ENCODE measurements around the gene NLE1.
A peak's percentile ranks its signal among the peaks of the same experiment; 100 is the strongest.
"Not testable (repeated sequence)": the region's sequence is repeated elsewhere in the genome, so short reads cannot be mapped to it uniquely, and the experiment has no call there.

Gene NLE1

DNA sequence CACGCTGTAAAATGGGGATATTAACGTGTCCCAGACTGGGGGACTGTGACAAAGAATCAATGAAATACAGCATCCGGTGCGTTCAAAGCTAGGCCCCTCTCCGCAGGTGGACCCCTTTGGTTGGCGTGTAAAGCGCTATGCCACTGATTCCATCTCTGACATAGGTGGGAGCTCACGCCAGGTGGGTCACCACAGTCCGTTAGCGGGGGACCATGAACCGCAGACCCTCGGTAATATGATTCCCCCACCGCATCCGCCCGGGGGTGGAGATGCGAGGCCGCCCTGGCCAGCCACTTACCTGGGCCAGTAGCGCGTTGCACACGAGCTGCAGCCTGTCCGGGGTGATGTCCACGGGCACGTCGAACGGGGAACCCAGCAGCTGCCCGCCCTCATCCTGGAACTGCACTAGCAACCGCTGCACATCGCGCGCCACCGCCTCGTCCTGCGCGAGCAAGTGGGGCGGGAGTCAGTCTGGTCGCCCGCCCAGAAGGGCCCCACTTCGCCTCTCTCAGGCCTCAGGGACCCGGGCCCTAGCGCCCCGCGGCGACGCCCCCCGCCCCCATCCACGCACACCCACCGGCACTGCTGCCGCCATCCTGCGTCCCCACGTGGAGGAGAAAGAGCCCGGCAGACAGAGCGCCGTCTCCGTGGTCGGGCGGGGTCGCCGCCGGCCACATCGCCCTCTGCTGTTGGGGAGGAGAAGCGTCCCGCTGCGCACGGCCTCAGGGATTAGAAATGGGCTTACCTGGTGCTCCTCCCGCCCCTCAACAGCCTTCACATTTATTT lies at the start of gene NLE1:
Gene NLE1 (minus strand): TSS at position 623 of the 786 bp plus-strand sequence. CDS start 28 bp downstream, at position 595.
- H3K4me1 Mint-ChIP-seq: peaks cover 6% of the 10 kb centered on the region
- peaks cover 39% of the 10 kb centered on the region for H3K36me3 Mint-ChIP-seq
- ATAC-seq (peak; percentile 97), DNase-seq (ENCODE audit: low spot score in 2 of 2) (peak; percentile 93 to 95)
- no peaks in the 10 kb centered on the region for H3K9me3 Mint-ChIP-seq
- peak within 1 kb of the TSS; percentile 76 for H3K27ac Mint-ChIP-seq
- H3K4me3 Mint-ChIP-seq: peak within 1 kb of the TSS; percentile 73

DNA sequence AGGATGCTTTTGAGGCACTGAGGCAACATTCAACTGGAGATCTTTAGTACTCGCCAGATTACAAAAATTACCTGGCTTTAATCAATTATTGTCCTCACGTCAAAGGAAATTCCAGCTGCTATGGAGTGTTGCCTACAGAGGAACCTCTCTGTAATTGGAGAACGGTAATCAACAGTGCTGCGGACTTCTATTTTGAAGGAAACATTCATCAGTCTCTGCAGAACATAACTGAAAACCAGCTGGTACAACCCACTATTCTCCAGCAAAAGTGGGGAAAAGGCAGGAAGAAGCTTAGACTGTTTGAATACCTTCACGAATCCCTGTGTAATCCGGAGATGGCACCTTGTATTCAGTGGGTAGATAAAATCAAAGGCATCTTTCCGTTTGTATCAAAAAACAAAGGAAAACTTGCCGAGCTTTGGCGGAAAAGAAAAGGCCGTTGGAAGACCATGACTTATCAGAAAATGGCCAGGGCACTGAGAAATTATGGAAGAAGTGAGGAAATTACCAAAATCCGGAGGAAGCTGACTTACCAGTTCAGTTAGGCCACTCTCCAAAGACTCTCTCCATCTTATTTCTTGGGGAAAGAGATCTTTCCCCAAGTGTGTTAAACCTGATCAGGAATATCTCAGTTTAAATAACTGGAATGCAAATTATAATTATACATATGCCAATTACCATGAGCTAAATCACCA lies 49.0 kb upstream of the NLE1 start:
- Mint-ChIP-seq H3K4me1 (peaks cover 17% of the 10 kb centered on the region), H3K27ac (no peak overlapping the region)
- no peak for ATAC-seq

DNA sequence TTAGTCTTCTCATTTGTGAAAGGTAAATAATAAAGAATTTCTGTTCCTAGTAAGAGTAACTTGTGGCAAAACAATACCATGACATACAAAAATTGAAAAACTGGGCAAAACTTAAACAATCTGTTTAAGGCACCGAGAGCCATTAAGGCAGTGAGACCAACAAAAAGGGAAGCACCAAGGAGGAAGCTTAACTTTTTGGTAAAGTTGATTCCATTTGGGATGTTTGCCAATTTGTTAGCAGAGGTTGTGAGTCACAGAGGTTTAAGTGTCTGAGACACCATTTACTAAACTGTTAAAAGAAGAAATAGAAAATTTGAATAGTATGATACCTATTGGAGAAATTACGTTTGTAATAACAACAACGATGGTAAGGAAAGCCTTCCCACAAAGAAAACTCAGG lies 47.2 kb upstream of the NLE1 start:
- H3K4me3 Mint-ChIP-seq: no peak overlapping the region
- H3K36me3 Mint-ChIP-seq: no peaks in the 10 kb centered on the region
- no peak for DNase-seq (ENCODE audit: low spot score in 2 of 2)
- no peaks in the 10 kb centered on the region for H3K9me3 Mint-ChIP-seq
- no peak overlapping the region for H3K27ac Mint-ChIP-seq
- peaks cover 26% of the 10 kb centered on the region for H3K4me1 Mint-ChIP-seq
- no peak for ATAC-seq

More for the DNA sequence above, 49.0 kb upstream of the NLE1 start:
- no peaks in the 10 kb centered on the region for H3K9me3 Mint-ChIP-seq
- H3K4me3 Mint-ChIP-seq: no peak overlapping the region
- H3K36me3 Mint-ChIP-seq: no peaks in the 10 kb centered on the region
- no peak for DNase-seq (ENCODE audit: low spot score in 2 of 2)

DNA sequence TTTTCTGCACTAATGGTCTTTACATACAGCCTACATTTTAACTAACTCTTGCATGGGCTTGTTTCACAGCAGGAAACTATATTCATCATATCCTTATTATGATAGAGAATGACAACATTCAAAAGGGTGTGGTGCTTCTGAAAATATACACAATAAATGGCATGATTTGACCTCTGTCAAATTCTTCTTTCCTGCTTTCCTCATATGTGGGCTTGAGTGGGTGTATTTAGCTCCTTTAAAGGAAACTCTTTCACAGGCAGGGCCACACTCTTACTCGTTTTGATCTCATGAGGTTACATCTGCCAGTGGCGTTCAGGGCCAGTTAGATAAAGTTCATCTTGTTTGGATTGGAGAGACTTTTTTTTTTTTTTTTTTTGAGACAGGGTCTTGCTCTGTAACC lies 46.0 kb upstream of the NLE1 start:
- Mint-ChIP-seq H3K4me3 (no peak overlapping the region), H3K9me3 (no peaks in the 10 kb centered on the region), H3K36me3 (no peaks in the 10 kb centered on the region), H3K27ac (no peak overlapping the region), H3K4me1 (peaks cover 30% of the 10 kb centered on the region)
- DNase-seq (ENCODE audit: low spot score in 2 of 2) (no peak), ATAC-seq (peak; percentile 24)

DNA sequence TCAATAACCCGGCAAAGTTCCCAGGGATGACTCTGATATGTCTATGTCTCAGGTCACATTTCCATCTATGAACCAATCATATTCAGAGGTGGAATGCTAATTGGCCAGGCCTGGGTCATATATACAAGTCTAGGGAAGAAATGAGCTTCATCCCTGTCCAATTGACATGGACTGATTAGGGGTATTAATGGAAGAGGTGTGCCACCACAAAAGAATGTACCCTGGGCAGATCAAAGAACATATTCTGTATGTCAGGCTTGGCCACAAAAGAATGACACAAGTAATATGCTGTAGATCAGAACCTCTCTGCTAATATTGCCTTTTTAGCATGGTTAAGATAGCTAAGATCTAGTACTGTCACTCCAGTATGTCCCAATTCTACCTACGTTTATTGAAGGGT lies 45.4 kb upstream of the NLE1 start:
- H3K4me1 Mint-ChIP-seq: peaks cover 30% of the 10 kb centered on the region
- ATAC-seq (no peak), DNase-seq (ENCODE audit: low spot score in 2 of 2) (no peak)
- H3K4me3 Mint-ChIP-seq: no peak overlapping the region
- H3K27ac Mint-ChIP-seq: no peak overlapping the region
- no peaks in the 10 kb centered on the region for H3K36me3 Mint-ChIP-seq
- no peaks in the 10 kb centered on the region for H3K9me3 Mint-ChIP-seq

DNA sequence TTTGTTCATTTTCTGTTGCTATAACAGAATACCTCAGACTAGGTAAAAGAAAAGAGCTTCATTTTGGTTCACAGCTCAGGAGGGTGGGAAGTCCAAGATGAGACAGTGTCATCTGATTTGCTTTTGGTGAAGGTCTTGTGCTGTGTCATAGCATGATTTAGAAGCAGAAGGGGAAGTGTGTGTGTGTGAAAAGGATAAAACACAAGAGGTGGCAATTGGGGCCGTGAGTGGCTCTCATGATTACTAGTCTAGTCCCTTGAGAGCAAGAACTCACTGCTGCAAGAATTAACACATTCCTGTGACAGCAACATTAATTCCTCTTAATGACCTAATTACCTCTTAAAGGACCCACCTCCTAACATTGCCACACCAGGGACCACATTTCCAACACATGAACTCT lies 43.7 kb upstream of the NLE1 start:
- no peak for DNase-seq (ENCODE audit: low spot score in 2 of 2)
- Mint-ChIP-seq H3K4me1 (peaks cover 31% of the 10 kb centered on the region), H3K27ac (no peak overlapping the region), H3K9me3 (no peaks in the 10 kb centered on the region), H3K36me3 (no peaks in the 10 kb centered on the region), H3K4me3 (no peak overlapping the region)
- peak; percentile 85 for ATAC-seq

DNA sequence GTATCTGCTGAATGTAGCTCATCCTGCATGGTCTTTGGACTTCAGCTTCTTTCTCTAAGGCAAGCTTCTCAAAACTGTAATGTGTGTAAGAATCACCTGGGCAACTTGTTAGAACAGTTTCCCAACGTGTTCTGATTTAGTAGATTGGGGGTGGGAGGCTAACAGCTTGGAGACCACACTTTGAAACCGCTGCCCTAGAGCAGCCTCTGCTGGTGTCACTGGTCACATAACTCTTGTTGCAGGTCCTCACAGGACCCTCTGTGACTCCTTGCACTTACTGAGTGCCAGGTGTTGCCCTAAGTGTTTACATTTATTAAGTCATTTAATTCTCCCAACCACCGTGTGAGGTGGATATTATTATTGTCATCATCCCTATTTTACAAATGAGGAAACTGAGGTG lies 42.2 kb upstream of the NLE1 start:
- Mint-ChIP-seq H3K4me1 (peaks cover 31% of the 10 kb centered on the region), H3K9me3 (no peaks in the 10 kb centered on the region), H3K4me3 (no peak overlapping the region), H3K27ac (no peak overlapping the region), H3K36me3 (no peaks in the 10 kb centered on the region)
- DNase-seq (ENCODE audit: low spot score in 2 of 2): no peak
- ATAC-seq: no peak

DNA sequence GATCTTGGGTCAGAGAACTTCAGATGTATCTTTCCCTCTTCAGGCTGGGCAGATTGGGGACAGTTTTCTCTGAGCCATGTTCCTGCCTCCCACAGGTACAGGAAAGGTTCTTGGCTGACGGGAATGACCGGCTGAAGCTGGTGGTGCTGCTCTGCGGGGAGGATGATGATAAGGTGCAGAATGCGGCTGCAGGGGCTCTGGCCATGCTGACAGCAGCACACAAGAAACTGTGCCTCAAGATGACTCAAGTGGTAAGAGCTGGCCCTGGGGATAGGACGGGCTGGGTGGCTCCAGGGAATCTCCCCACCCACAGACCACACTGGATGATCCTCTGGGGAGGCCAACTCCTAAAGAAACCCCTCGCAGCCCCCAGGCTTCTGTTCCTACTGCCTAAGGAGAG lies 41.2 kb upstream of the NLE1 start:
- no peaks in the 10 kb centered on the region for H3K9me3 Mint-ChIP-seq
- H3K27ac Mint-ChIP-seq: no peak overlapping the region
- no peak for DNase-seq (ENCODE audit: low spot score in 2 of 2)
- peaks cover 32% of the 10 kb centered on the region for H3K4me1 Mint-ChIP-seq
- no peak overlapping the region for H3K4me3 Mint-ChIP-seq
- peak; percentile 61 for ATAC-seq
- H3K36me3 Mint-ChIP-seq: no peaks in the 10 kb centered on the region

DNA sequence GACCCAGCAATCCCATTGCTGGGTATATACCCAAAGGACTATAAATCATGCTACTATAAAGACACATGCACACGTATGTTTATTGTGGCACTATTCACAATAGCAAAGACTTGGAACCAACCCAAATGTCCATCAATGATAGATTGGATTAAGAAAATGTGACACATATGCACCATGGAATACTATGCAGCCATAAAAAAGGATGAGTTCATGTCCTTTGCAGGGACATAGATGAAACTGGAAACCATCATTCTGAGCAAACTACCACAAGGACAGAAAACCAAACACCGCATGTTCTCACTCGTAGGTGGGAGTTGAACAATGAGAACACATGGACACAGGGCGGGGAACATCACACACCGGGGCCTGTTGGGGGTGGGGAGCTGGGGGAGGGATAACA lies 37.3 kb upstream of the NLE1 start:
- H3K36me3 Mint-ChIP-seq: peaks cover 10% of the 10 kb centered on the region
- peaks cover 60% of the 10 kb centered on the region for H3K4me1 Mint-ChIP-seq
- H3K9me3 Mint-ChIP-seq; ATAC-seq; H3K4me3 Mint-ChIP-seq; DNase-seq (ENCODE audit: low spot score in 2 of 2): not testable (repeated sequence)
- peak overlapping the region; percentile 34 for H3K27ac Mint-ChIP-seq

DNA sequence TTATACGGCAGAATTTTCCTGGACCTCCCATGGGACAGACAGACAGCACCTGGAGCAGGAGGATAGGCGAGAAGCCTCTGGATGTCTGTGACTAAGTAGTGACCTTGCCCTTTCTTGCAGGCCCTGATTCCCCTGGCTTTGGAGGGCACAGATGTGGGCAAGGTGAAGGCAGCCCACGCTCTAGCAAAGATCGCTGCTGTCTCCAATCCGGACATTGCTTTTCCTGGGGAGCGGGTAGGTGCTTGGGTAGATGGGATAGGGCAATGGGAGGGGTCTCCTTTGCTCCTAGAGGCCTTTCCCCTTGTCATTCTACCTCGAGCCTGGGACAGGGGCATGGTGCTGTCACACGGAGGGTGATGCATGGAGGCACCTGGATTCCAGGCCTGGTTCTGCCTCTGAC lies 34.8 kb upstream of the NLE1 start:
- DNase-seq (ENCODE audit: low spot score in 2 of 2) (no peak), ATAC-seq (no peak)
- H3K27ac Mint-ChIP-seq: peak overlapping the region; percentile 97
- H3K4me3 Mint-ChIP-seq: peak overlapping the region; percentile 67
- H3K36me3 Mint-ChIP-seq: peaks cover 10% of the 10 kb centered on the region
- peaks cover 50% of the 10 kb centered on the region for H3K4me1 Mint-ChIP-seq
- H3K9me3 Mint-ChIP-seq: no peaks in the 10 kb centered on the region

DNA sequence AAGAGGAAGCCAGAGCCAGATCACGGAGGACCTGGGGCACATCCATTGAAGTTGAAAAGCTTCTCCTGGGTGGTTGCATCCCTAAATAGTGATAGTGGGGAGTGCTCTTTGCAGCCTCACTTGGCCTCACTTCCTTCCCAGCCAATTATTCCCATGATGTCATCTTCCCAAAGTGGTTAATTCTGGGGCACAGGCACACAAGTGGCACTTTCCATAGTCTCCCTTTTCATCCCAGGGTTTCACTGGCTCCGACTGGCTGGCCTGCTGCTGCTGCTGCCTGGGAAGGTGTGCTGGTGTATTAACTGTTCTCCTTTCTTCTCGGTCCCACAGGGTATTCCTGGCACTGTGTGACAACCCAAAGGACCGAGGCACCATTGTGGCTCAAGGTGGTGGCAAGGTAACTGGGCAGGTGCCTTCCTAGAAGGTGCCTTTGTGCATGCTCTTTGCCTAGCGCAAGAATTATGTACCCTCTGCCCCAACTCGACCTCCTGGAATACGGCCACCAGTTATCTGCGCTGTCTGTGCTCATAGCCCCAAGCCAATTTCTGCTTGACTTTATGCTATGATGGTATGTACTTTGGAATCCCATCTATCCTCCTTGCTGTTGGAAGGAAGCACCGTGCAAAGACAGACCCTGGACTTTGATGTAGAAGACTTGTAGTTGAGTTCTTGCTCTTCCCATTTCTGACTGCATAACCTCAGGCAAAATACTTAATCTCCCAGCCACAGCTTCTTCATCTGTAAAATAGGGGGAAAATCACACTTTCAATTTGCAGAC lies 33.7 kb upstream of the NLE1 start:
- Mint-ChIP-seq H3K4me3 (no peak overlapping the region), H3K36me3 (peaks cover 10% of the 10 kb centered on the region), H3K27ac (no peak overlapping the region), H3K4me1 (peaks cover 56% of the 10 kb centered on the region), H3K9me3 (no peaks in the 10 kb centered on the region)
- DNase-seq (ENCODE audit: low spot score in 2 of 2) (no peak), ATAC-seq (no peak)

DNA sequence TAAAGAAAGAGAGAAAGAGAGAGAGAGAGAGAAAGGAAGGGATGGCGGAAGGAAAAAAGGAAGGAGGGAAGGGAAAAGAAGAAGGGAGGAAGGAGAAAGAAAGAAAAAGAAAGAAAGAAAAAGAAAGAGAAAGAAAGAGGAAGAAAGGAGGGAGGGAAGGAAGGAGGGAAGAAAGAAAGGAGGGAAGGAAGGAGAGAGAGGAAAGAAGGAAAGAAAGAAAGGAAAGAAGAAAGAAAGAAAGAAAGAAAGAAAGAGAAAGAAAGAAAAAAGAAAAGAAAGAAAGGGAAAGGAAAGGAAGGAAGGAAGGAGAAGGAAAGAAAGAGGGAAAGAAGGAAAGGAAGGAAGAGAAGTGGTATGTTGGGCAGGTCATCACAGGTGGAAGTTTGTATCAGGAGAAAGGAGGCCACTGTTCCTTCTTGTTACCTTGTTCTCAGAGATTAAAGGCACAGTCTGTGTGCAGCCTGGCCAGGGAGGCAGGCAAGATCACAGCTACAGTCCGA lies 32.8 kb upstream of the NLE1 start:
- H3K4me3 Mint-ChIP-seq: no peak overlapping the region
- H3K36me3 Mint-ChIP-seq: peaks cover 10% of the 10 kb centered on the region
- H3K9me3 Mint-ChIP-seq: no peaks in the 10 kb centered on the region
- DNase-seq (ENCODE audit: low spot score in 2 of 2) (no peak), ATAC-seq (no peak)
- peaks cover 56% of the 10 kb centered on the region for H3K4me1 Mint-ChIP-seq
- H3K27ac Mint-ChIP-seq: no peak overlapping the region

DNA sequence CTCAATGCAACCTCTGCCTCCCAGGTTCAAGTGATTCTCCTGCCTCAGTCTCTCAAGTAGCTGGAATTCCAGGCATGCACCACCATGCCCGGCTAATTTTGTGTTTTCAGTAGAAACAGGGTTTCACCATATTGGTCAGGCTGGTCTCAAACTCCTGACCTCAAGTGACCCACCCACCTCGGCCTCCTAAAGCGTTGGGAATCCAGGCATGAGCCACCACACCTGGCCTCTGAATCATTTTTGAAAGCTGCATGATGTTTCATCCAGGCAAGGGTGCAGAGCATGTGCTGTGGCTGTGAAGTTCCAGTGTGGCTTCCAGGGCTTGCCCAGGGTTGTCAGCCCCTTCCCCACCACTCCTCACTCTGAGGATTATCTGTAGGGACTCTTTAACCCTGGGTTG lies 30.2 kb upstream of the NLE1 start:
- not testable (repeated sequence) for ATAC-seq; H3K36me3 Mint-ChIP-seq; H3K9me3 Mint-ChIP-seq; DNase-seq (ENCODE audit: low spot score in 2 of 2); H3K4me3 Mint-ChIP-seq
- H3K4me1 Mint-ChIP-seq: peaks cover 52% of the 10 kb centered on the region
- peak overlapping the region; percentile 50 for H3K27ac Mint-ChIP-seq

DNA sequence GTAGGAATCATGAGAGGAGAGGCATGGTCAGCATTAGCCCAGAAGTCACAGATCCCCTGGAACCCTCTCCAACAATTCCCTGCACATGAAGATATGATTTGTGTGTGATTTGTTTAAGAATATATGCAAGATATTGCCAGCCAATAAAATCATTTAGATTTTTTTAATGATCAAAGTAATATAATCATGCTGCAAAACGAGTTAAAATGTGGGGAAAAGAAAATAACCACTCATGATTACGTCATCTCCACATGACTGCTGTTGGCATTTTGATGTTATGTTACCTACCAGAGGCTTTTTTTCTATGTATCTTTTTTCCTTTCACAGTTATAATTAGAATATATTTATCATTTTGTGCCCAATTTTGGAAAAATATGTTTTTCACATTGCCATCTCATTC lies 29.7 kb upstream of the NLE1 start:
- H3K4me3 Mint-ChIP-seq: peak overlapping the region; percentile 27
- peaks cover 47% of the 10 kb centered on the region for H3K4me1 Mint-ChIP-seq
- H3K36me3 Mint-ChIP-seq: no peaks in the 10 kb centered on the region
- no peaks in the 10 kb centered on the region for H3K9me3 Mint-ChIP-seq
- no peak overlapping the region for H3K27ac Mint-ChIP-seq
- ATAC-seq: no peak
- DNase-seq (ENCODE audit: low spot score in 2 of 2): no peak

DNA sequence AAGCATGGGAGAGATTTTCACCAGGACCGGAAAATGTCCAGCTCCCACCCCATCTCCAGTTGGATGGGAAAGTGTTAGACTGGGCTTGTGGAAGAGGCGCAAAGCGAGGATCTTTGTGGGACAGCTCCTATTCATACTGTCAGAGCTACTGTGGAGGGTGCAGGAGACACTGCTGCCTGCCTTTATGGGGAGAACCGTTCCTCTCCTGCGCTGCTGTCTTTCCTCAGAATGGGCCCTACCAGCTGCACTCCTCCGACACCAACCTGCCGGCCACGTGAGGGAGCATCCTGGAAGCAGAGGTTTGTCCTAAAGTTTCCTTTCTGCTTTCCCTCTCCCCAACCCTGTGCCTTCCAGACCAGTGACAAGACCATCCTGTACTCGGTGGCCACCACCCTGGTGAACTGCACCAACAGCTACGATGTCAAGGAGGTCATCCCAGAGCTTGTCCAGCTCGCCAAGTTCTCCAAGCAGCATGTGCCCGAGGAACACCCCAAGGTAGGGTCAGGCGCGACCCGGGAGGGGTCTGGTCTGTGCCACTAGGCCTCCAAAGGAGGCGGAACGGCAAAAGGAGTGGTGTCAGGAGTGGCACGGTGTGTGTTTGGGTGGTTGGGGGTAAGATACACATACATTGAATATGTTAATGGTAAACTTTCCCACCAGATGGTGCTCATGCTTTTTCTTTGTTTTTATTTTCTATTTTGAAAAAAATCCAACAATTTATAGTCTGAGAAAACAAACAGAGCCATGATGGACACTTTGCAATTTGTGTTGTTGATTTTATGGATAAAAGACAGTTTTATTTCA lies 29.1 kb upstream of the NLE1 start:
- H3K4me3 Mint-ChIP-seq: peak overlapping the region; percentile 27
- DNase-seq (ENCODE audit: low spot score in 2 of 2): peak in 1 of 2 donors; percentile 63
- peak; percentile 76 for ATAC-seq
- H3K36me3 Mint-ChIP-seq: no peaks in the 10 kb centered on the region
- peaks cover 40% of the 10 kb centered on the region for H3K4me1 Mint-ChIP-seq
- H3K27ac Mint-ChIP-seq: no peak overlapping the region
- no peaks in the 10 kb centered on the region for H3K9me3 Mint-ChIP-seq

Measured in stimulated activated effector memory CD8-positive, alpha-beta T cell treated with anti-CD3 and anti-CD28 coated beads, Interleukin-12 subunit alpha, Interleukin-12 subunit beta, amount 100 ng/mL, for 72 hours (primary cell).